BJ (cell line): Measurements from ENCODE around the gene ITM2C. TPM values are rescaled to one million over a fixed set of nuclear protein-coding genes. Genes with fewer than 3 reads are reported as not detected.

Source experiments
- CTCF ChIA-PET: fragments of 350-600 bp; formaldehyde crosslinking; extraction: SDS; loops from one replicate; lab custom pipeline; 2021; ENCODE audit warnings: antibody characterized with exemption, inconsistent platforms; lab: Yijun Ruan, JAX
- POLR2A ChIA-PET: fragments of 300-600 bp; sonication (Branson Sonifier 250); formaldehyde crosslinking; extraction: SDS; loops from one replicate; lab custom pipeline; 2021; ENCODE audit warnings: antibody characterized with exemption; lab: Charles Lee
- DNase-seq: peaks from one replicate; pipeline ENCODE4 v3.0.0-alpha.2; 2011; ENCODE audit warnings: low read depth
- H3K27me3 ChIP-seq: 2 replicates; pipeline ENCODE4 v1.6.0; 2011; ENCODE audit warnings: low read length; ENCODE audit not compliant: control insufficient read depth, insufficient read depth
- H3K36me3 ChIP-seq: 2 replicates; pipeline ENCODE4 v1.5.1; 2011; ENCODE audit warnings: low read length; ENCODE audit not compliant: control insufficient read depth, insufficient read depth
- H3K4me3 ChIP-seq: 2 replicates; pipeline ENCODE4 v1.5.1; 2011; ENCODE audit warnings: low read depth, mild to moderate bottlenecking, control low read depth, low read length
- CTCF ChIP-seq: IDR thresholded peaks from 2 replicates; pipeline ENCODE4 v1.5.1; 2011; ENCODE audit warnings: low read depth, mild to moderate bottlenecking, control low read depth, inconsistent platforms, low read length, moderate library complexity; ENCODE audit not compliant: insufficient read depth
- polyA plus RNA-seq: library from polyadenylated mRNA; depleted of rRNA; stranded (reverse); fragments of >200 nt; gene quantifications from 2 replicates; pipeline ENCODE4 v1.2.3, GENCODE V29; 2011

Gene ITM2C
- polyA plus RNA-seq, 1 experiment: 885 TPM

GRCh38 chr2:230896346-230897115 is 31.8 kb downstream of the ITM2C start:
- POLR2A ChIA-PET: no interaction called here
- CTCF ChIA-PET: interaction anchor here (0.9 to 3.4 kb wide), 3 partner anchors 16 to 91 kb away, joined by 3 to 25 read pairs (median 3); no protein-coding TSS in a partner anchor
- no peak for TF ChIP-seq CTCF
- no peak for DNase-seq
- Histone ChIP-seq H3K36me3 (no peaks in the 10 kb centered on the region), H3K4me3 (no peak overlapping the region), H3K27me3 (peaks cover 14% of the 10 kb centered on the region)

- peaks cover 12% of the 10 kb centered on the region for H3K27me3 ChIP-seq
- H3K36me3 ChIP-seq: no peaks in the 10 kb centered on the region
- CTCF ChIA-PET: interaction anchor here (0.7 to 3.4 kb wide), 3 partner anchors 74 to 154 kb away, joined by 3 to 25 read pairs (median 4); no protein-coding TSS in a partner anchor
- no peak overlapping the region for H3K4me3 ChIP-seq
- no peak for DNase-seq
- POLR2A ChIA-PET: no interaction called here
- TF ChIP-seq CTCF: no peak
Observed at GRCh38 chr2:230898016-230898712, 33.4 kb downstream of the ITM2C start.

GRCh38 chr2:230898713-230899091 is 34.0 kb downstream of the ITM2C start:
- no peak for TF ChIP-seq CTCF
- DNase-seq: no peak
- Histone ChIP-seq H3K36me3 (no peaks in the 10 kb centered on the region), H3K4me3 (no peak overlapping the region), H3K27me3 (peaks cover 12% of the 10 kb centered on the region)
- CTCF ChIA-PET: interaction anchor here (1.0 to 3.4 kb wide), 3 partner anchors 26 to 89 kb away, joined by 3 to 25 read pairs (median 4); partner anchors contain the start of gene GPR55
- POLR2A ChIA-PET: no interaction called here

- Histone ChIP-seq H3K4me3 (no peak overlapping the region), H3K27me3 (peaks cover 12% of the 10 kb centered on the region), H3K36me3 (no peaks in the 10 kb centered on the region)
- ChIA-PET POLR2A (no interaction called here), CTCF (interaction anchor here (1.0 to 3.4 kb wide), 4 partner anchors 9 to 88 kb away, joined by 3 to 25 read pairs (median 3); partner anchors contain the start of gene GPR55)
- no peak for DNase-seq
- TF ChIP-seq CTCF: no peak
Observed at GRCh38 chr2:230899287-230899686, 34.5 kb downstream of the ITM2C start.

- POLR2A ChIA-PET: no interaction called here
- Histone ChIP-seq H3K36me3 (no peaks in the 10 kb centered on the region), H3K4me3 (no peak overlapping the region), H3K27me3 (peaks cover 12% of the 10 kb centered on the region)
- no peak for TF ChIP-seq CTCF
- no peak for DNase-seq
- CTCF ChIA-PET: interaction anchor here (1.0 to 3.4 kb wide), 6 partner anchors 9 to 88 kb away, joined by 3 to 25 read pairs (median 3); partner anchors contain the start of gene GPR55
Observed at GRCh38 chr2:230899786-230900185, 35.0 kb downstream of the ITM2C start.
